Lower leg skin (tissue), 3 donors: ENCODE results near the gene SLC39A11.

ENCODE experiments used
- CTCF ChIP-seq, 3 donors: fragments of 450-650 bp; IDR thresholded peaks; one replicate each; pipeline ENCODE4 v1.5.1; 2016; ENCODE audit warnings: antibody characterized with exemption in 3 of 3, mild to moderate bottlenecking in 3 of 3, moderate library complexity in 2 of 3
- POLR2A ChIP-seq, 2 donors: fragments of 450-650 bp; IDR thresholded peaks; one replicate each; pipeline ENCODE4 v1.6.1; 2016 to 2017; ENCODE audit warnings: antibody characterized with exemption in 2 of 2, mild to moderate bottlenecking in 1 of 2, moderate library complexity in 1 of 2

- TF ChIP-seq CTCF (IDR thresholded peaks at IDR 0.05) (no peak), POLR2A (IDR thresholded peaks at IDR 0.05) (no peak)
Observed at GRCh38 chr17:73065376-73065775, 27.1 kb downstream of the SLC39A11 start.
